Measurements from ENCODE around the gene ANKRD2.
"Not testable (repeated sequence)": the region's sequence is repeated elsewhere in the genome, so short reads cannot be mapped to it uniquely, and the experiment has no call there.

- not testable (repeated sequence) for TF ChIP-seq CTCF (conservative IDR thresholded peaks at IDR 0.05 in 1 of 2, IDR thresholded peaks at IDR 0.05 in 1 of 2; ENCODE audit: extremely low read depth in 1 of 2, insufficient read depth in 1 of 2, low read depth in 1 of 2, low read length in 2 of 2); EZH2 (IDR thresholded peaks at IDR 0.05; ENCODE audit: borderline replicate concordance, low read length)
Measured at GRCh38 chr10:97560731-97561381, 11.7 kb upstream of the ANKRD2 start.

Data from mammary epithelial cell (primary cell).